HG03460 (cell line): ENCODE results near the gene FGB.

ENCODE experiments used
- ATAC-seq: cut with Tn5 transposase; IDR thresholded peaks from one replicate; pipeline ENCODE4 v1.9.1; 2021; ENCODE audit not compliant: unreplicated experiment

FGB gene

DNA sequence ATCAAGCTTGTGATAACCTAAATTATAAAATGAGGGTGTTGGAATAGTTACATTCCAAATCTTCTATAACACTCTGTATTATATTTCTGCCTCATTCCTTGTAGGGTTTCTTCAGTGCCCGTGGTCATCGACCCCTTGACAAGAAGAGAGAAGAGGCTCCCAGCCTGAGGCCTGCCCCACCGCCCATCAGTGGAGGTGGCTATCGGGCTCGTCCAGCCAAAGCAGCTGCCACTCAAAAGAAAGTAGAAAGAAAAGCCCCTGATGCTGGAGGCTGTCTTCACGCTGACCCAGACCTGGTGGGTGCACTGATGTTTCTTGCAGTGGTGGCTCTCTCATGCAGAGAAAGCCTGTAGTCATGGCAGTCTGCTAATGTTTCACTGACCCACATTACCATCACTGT, 2.9 kb downstream of the FGB start:
- no peak for ATAC-seq

DNA sequence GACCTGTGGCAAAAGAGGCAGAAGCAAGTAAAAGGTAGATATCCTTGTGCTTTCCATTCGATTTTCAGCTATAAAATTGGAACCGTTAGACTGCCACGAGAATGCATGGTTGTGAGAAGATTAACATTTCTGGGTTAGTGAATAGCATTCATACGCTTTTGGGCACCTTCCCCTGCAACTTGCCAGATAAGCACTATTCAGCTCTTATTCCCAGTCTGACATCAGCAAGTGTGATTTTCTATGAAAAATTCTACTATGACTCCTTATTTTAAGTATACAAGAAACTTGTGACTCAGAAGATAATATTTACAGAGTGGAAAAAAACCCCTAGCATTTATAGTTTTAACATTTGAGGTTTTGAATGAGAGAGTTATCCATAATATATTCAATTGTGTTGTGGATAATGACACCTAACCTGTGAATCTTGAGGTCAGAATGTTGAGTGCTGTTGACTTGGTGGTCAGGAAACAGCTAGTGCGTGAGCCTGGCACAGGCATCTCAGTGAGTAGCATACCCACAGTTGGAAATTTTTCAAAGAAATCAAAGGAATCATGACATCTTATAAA, 3.9 kb downstream of the FGB start:
- no peak for ATAC-seq

DNA sequence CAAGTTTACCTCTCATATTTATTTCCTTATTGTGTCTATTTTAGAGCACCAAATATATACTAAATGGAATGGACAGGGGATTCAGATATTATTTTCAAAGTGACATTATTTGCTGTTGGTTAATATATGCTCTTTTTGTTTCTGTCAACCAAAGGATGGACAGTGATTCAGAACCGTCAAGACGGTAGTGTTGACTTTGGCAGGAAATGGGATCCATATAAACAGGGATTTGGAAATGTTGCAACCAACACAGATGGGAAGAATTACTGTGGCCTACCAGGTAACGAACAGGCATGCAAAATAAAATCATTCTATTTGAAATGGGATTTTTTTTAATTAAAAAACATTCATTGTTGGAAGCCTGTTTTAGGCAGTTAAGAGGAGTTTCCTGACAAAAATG, 6.2 kb downstream of the FGB start:
- ATAC-seq = no peak

DNA sequence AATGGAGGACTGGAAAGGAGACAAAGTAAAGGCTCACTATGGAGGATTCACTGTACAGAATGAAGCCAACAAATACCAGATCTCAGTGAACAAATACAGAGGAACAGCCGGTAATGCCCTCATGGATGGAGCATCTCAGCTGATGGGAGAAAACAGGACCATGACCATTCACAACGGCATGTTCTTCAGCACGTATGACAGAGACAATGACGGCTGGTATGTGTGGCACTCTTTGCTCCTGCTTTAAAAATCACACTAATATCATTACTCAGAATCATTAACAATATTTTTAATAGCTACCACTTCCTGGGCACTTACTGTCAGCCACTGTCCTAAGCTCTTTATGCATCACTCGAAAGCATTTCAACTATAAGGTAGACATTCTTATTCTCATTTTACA, 6.8 kb downstream of the FGB start:
- ATAC-seq = no peak

DNA sequence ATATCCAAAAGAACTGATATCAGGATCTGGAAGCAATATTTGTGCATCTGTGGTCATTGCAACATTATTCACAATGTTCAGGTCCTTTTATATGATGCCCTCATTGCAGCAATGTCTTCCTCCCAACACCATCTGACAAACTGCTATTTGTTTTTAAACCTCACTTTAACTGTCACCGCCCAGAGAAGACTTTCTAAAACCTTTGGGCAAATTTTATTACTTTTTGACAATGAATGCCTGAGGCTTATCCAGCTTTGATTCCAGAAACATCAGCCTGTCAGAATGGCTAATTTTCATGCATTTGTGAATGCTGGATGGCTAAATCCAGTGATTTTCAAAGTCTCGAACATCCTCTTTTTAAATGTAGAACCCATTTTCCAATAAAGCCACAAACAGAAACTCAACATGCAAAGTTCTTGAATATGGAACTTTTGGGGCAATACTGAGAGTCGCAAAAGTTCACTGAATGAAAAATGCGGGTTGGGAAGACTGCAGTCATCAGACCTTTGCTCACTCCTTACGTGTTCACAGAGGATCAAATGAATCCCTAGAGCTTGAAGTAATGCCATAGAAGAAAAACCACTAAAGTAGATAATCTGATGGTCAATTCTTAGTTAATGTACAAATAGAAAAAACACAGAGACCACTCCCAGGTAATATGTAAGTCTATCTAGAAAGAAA, 10.5 kb downstream of the FGB start:
- no peak for ATAC-seq

DNA sequence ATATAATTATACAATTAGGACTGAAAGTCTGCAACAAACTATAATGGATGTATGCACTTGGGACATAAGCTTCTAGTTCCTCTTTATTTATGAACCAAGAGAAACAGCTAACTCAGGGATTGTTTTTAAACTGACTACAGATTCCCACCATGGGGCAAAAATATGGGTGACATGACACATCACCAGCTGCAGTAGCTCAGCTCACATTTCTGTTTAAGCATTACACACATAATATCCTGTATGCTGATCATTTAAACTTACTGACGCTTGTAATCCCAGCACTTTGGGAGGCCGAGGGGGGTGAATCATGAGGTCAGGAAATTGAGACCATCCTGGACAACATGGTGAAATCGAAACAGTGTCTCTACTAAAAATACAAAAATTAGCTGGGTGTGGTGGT, 11.5 kb downstream of the FGB start:
- ATAC-seq = no peak

DNA sequence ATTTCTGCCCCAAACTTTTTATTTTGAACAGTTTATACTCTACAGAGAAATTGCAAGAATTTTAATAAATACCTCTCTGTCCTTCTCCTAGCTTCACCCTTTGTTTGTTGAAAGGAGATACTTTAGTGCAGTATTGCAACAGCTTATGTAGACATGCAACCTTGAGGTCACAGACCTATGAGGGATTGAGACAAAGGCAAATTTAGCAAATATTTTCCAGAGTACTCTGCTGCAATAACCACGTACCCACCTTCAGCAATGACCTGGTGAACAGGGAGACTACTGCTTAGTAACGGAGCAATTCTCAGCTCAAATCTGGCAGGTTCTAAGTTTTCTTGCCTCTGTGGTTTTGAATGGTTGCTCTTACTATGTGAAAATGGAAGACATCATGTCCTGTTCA, 14.5 kb downstream of the FGB start:
- no peak for ATAC-seq

DNA sequence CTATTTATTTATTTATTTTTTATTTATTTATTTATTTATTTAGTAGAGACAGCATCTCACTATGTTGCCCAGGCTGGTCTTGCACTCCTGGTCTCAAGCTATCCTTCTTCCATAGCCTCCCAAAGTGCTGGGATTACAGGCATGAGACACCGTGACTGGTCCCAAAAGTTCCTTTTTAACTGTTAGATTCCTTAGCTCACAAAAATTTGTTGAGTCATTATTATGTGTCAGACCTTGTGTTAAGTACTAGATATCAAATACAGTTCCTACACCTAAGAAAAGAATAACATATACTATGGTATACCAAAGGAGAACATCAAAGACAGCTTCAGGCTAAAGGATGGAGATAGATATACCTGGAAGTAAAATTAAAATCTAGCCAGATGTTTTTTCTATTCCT, 16.1 kb downstream of the FGB start:
- ATAC-seq = no peak

DNA sequence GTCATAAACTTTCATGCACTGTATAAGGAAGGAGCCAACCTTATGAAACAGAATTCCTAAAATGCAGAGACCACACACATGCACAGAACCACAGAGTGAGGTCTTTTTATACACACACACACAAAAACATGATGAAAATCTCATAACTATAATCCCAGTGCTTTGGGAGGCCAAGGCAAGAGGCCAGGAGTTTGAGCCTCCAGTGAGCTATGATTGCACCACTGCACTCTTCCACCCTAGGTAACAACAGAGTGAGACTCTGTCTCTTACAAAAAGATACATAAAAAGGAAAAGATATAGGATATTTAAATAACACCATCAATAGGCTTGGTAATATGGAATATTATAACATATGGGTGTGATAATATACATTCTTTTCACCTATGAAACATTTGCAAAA, 17.1 kb downstream of the FGB start:
- ATAC-seq = no peak

DNA sequence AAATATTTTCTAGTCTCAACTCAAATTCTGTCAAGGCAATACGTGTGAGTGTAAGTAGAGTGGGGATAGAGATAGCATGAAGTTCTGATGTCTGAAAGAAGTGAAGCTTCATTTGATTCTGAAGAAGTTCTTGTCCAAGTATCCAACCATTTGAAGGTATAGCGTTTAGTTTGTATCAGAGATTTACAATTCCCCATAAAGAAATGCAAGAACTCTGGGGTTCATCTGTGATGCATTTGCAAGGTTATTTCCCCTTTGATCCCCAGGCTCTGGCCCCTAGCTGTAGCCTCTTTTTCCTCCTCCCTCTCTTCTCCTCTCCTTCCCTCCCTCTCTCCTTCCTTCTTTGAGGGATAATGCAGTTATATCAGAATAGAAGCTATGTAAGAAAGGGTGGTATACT, 19.9 kb downstream of the FGB start:
- ATAC-seq = no peak

DNA sequence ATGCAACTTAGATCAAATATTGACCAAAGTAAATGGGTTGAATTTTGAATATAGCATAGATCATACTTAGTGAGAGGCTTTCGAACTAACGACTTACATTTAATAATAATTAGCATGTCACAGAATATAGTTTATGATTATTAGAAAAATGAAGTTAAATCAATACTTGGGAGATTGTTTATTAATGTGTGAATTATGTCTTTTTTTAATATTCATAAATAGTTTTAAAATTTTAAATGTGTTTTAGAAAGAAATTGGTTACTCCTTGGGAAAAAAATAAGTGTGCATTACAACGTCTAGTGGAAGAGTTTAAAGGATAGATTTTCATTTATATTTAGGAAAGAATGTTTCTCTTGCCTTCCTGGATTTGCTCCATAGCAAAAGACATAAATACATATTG, 20.4 kb downstream of the FGB start:
- no peak for ATAC-seq

DNA sequence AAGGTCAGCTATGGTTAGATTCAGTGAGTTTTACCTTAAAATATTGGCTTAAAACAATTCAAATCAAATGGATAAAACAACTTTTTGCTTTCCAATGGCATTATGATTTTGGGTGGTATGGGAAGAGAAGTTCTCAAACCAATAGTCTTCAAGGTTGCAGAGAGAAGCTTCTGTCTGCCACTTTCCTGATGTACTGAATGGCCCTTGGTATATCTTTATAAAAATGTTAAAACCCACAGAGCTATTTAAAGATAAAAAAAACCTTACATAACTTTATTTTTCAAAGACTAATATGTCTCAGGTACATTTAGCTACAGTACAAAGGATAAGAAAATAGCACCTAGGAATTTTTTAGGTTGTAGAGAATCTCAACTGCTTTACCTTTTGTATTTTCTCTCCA, 20.9 kb downstream of the FGB start:
- ATAC-seq = no peak

DNA sequence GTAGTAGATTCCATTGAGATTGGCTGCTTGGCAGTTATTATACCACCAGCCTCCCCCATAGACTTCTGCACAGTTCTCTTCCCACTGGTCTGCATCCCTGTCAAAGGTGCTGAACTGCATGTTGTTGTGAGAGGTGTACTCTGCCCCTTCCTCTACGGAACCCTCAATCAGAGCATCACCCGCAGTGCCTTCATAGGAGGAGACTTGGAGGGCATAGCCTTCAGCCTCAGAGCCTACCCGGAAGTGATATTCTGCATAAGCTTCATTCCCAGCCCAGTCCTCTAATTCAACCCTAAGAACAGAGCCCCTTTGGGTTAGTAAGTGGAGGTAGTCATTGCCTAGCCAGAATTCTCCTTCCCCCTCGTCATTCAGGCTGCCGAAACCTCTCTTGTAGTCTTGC, 21.4 kb downstream of the FGB start:
- ATAC-seq = no peak

DNA sequence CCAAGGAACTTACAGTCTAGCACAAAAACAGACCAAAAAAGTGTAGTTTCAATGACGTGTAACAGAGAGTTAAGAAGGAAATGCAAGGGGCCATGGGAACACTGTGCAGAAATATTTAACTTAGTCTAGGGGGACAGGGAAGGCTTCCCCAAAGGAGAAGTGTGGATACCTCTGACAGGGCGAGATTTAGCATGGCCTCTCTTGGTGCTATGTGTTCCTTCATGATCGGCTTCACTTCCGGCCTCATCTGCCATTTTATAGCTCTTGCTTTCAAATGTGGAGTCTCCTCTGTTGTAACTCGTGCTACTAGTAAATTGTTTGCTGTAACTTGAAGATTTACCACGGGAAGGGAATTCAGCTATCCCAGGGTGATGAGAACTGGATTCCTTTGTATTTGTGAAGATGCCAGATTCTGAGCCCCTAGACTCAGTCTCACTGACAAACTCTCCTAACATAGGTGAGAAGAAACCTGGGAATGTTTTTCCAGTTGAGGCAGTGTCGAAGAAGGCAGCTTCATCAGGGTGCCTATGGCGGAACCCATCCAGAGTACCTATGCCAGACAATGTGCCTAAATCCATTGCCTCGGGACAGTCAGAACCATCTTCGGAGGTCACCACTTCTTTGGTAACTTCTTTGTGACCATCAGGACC, 22.7 kb downstream of the FGB start:
- ATAC-seq = no peak

DNA sequence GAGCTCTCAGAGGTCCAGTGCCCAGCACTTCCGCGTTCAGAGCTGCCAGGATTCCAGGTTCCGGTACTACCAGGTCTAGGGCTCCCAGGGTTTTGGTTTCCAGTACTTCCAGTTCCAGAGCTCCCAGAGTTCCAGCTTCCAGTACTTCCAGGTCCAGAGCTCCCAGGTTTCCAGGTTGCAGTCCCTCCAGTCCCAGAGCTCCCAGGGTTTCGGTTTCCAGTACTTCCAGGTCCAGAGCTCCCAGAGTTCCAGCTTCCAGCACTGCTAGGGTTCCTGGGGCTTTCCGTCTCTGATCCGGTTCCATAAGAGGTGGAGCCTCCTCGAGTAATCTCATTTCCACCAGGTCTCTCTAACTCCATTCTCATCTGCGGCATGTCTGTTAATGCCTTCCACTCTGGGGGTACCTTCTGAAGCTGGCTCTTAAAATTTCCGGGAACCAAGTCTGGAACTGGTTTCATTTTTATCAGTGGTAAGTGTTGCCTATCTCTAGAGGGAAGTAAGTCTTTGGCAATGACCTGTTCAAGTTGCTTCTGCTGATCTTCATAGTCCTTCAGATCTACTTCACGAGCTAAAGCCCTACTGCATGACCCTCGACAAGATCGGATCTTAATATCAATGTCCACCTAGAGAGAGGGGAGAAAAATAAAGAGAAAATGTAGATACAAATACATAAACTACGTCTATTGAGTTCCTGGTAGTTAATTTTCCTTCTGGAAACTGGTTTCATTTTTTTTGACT, 23.7 kb downstream of the FGB start:
- no peak for ATAC-seq

DNA sequence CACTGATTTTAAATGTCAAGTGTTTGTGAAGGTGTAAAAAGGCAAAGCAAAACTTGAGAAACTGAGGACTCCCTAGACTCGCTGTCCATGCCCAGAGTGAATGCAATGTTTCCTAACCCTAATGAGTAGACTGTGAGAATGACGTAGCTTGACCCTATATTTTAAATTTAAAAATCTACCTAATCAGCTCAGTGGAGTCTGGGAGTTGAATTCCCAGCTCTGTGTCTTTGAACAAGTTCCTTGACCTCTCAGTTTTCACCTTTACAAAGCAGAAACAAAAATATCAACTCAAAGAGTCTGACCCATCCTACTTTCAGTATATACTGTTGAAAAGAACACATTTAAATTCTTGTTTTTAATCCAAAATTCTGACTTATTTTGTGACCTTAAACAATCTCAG, 25.4 kb downstream of the FGB start:
- no peak for ATAC-seq

DNA sequence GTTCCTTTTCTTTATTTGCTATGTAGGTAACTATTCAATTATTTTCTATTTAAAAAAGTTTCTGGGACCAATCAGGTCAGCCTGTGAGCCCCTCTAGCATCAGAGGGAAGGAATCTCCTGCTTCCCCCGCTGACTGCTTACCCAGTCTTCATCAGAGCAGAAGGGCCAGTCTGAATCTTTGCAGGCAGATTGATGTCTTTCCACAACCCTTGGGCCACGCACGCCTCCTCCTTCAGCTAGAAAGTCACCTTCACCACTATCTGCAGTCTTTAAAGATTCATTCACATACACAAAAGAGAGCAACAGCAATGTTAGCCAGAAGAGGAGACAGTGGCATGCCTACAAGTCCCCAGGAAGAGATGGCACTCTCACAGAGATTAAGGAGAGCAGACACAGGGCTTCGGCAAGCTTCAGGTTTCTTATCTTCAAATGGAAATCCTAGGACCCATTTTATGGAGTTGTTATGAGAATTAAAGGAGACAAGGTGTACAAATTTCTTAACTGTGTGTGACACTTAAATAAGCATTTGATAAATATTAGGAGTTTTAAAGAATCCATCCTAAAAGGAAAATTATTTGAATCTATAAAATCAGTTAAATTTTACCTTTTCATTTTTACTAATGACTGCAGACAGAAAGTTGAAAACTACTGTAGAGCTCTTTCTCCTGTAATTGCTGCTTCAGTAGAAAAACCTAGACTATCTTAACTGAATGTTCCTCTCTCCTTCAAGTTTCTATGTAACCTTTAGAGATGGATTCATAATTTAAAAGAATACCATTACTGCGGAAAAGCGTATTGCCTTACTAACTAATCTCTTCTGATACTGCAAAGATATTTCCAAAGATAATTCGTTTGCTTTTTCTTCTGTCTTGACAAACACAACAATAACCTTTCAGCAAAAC, 26.7 kb downstream of the FGB start:
- no peak for ATAC-seq

DNA sequence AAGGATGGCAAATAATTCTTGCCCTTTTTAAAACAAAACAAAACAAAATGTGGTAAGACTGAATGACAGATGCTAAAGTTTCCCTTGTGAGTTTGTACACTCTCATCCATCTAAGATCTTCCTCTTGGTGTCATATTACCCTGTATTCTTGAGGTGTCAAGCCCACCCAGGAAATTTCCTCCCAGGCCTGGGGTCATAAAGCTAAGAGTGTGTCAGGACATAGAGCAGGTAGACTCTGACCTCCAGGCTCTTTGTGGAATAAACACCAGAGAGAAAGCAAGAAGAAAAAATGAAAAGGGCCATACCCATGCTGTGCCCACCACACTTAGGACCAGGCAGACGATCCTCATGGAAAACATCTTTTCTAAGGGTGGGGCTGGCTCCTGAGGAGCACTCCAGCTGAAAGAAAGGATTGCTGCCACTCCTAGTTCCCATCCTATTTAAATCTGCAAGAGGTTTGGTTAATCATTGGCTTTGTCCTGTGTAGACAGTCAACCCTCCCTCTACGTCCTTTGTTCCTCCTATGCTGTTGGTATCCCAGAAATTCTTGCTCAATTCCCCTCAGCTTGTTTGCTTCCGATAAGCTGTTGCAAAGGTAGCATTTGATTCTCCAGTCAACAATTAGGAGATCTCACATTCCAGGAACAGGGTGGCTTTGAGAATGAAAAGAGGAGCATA, 27.7 kb downstream of the FGB start, which contains the start of gene FGA:
Gene FGA (minus strand): TSS at position 414 of the 678 bp plus-strand sequence. CDS start 55 bp downstream, at position 359.
- no peak for ATAC-seq

DNA sequence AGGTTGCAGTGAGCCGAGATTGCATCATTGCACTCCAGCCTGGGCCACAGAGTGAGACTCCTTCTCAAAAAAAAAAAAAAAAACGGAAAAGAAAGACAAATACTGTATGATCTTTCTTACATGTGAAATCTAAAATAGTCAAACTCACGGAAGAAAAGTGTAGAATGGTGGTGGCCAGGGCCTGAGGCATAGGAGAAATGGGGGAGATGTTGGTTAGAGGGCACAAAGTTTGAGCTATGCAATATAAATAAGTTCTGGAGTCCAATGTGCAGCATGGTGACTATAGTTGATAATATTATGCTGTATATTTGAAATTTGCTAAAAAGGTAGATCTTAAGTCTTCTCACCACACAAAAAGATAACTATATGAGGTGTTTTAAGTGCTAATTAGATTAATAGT, 29.1 kb downstream of the FGB start:
- ATAC-seq = no peak

DNA sequence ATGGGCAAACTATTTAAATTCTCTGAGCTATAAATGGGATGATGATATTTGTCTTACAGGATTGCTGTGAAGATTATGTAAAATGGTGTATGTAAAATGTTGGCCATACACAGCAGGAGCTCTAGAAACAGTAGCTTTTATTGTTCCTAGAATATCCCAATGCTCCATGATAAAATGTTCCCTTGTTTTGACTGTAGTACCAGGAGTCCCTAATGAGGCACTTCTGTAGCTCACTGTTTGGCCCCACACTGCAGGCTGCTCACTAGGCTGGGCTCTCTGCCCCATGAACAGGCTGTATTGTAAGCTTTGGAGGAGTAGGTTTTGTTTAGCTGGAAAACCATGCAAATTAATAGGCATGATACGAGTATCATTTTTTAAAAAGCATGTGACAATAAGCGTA, 31.1 kb downstream of the FGB start:
- no peak for ATAC-seq
